Activated CD8-positive, alpha-beta memory T cell treated with anti-CD3 and anti-CD28 coated beads for 36 hours (primary cell): Measurements from ENCODE around the gene GAGE2A. TPM values are rescaled to one million over a fixed set of nuclear protein-coding genes. Genes with fewer than 3 reads are reported as not detected.

ENCODE experiments used
- total RNA-seq, 2 experiments: library from RNA; stranded (reverse); gene quantifications; one replicate each; pipeline ENCODE4 v1.2.3, GENCODE V29; 2021

GAGE2A gene
- total RNA-seq, 2 experiments from 2014 or later: not detected

Other genes with a start within 250 kb of the GAGE2A start
- not detected for gene GAGE12C, start 57.3 kb upstream of the GAGE2A start, total RNA-seq
- gene GAGE12D, start 47.8 kb upstream of the GAGE2A start, total RNA-seq: not detected
- gene GAGE12E, start 38.2 kb upstream of the GAGE2A start, total RNA-seq: not detected
- gene GAGE12F, start 28.7 kb upstream of the GAGE2A start, total RNA-seq: not detected
- gene GAGE12G, start 19.1 kb upstream of the GAGE2A start, total RNA-seq: not detected
- gene GAGE12H, start 9.5 kb upstream of the GAGE2A start, total RNA-seq: not detected
- gene GAGE1, start 9.5 kb downstream of the GAGE2A start, total RNA-seq: not detected
- not detected for gene PAGE1, start 106.5 kb downstream of the GAGE2A start, total RNA-seq
- not detected for gene PAGE4, start 239.8 kb downstream of the GAGE2A start, total RNA-seq